Midbrain (tissue), 1 donor: ENCODE results near the gene CACNA1C.

Source experiments
- DNase-seq: peaks from one replicate; lab custom pipeline; 2025; lab: John Stamatoyannopoulos, UW

The CACNA1C gene

DNA sequence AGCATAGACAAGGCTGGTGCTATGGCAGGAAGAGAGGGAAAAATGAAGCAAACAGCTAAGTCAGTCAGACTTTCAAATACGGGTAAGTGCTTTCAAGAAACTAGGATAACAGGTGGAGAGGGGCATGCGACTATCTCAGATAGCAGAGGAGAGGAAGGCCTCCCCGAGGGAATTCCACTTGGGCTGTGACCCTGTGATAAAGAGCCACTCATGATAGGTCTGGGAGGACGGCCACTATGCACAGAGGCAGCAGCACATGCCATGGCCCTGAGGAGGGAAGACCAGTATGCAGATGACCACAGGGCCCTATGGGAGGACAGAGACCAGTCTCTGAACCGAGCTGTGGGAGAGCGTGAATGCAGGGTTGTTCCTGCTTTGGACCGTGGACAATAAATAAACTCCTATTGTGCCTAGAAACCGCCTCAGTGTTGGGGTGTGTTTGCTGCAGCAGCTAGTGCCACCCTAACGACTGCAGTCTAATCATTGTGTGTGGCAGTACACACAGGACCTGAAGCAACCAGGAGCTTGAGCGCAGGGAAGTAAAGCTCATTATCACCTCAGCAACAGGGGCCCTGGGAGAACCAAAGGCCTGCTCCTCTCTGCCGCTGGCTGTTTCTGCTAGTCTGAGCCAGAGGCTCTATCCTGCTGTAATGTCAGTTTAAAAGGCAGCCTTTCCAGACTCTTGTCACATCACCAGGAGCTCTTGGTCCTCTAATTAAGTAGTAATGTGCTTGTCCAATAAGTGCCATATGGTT lies 119.1 kb downstream of the CACNA1C start:
- no peak for DNase-seq

DNA sequence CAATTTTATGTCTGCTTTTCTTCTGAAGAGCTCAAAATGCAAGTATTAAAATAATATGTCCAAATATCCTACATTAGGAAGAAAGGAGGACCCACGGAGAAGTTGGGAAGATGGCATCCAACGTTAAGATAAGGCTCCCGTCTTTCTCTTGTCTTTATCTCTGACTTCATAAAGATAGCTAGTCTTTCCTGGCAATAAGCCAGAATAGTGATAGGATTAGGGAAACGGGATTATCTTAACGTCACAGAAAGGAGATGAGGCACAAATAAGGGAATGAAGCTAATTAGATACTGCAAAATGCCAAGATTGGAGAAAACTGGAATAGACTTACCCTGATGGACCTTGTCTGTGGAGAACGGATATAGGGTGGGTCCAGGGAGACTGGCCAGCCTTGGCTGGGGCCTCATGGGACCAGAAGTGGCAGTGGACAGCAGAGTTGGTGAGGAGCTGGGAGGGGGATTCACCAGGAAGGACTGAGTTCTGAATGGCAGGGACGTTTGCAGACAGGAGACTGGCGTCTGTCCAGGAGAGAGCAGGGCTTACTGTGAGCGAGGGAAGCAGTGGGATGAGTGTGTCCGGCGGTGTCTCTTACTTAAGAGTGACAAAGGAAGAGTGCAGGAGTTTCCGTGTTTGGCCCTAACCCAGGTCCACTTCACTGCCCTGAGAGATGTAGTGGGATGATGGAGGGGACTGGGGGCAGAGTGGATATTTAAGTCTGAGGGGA lies 119.9 kb downstream of the CACNA1C start:
- DNase-seq, result no peak

DNA sequence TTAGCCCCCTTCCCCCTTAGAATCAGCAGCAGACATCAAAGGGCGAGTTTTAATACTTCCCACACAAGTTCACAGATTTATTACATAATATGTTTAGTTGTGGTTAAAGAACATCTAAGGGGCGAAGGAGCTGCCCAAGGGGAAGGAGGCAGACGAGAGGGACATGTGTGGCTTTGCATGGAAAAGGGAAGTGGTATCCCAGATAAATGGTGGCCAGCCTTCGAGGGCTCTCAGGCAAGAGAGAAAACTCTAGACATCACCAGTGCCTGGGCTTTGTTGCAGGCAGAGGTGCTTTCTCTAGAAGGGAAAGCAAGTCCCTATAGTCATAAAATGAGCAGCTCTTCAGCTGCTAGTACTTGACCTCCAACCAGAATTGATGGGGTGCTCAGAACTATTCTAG lies 121.2 kb downstream of the CACNA1C start:
- DNase-seq, result no peak

DNA sequence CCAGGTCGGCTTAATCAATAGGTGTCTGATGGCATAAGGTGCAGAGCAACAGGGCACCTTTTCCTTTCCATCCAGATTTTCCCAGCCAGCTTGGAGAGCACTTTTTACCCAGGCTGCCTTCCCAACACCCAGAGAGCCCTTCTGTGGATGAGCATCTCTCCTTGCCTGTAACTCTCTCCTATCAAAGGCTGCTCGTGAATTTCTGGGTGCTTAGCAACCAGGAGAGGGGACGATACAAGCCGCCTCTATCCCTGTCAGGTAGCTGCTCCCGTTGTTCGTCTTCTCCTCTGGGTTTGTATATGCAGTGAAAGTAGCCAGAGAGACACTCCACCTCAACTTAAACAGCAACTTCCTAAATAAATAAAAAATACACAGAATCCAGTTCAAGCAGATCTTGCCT lies 124.2 kb downstream of the CACNA1C start:
- DNase-seq, result no peak

DNA sequence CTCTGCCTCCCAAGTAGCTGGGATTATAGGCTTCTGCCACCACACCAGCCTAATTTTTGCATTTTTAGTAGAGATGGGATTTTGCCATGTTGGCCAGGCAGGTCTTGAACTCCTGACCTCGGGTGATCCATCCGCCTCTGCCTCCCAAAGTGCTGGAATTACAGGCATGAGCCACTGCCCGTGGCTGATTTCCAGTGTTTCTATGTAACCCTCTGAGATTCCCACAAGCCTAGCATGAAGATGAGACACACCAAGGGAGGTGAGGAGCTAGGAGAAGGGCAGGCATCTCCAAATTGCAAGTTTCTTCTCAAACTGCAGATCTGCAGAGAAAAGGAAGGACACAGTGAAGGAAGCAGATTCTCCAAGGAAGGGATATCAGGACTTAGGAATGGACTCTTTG lies 125.0 kb downstream of the CACNA1C start:
- DNase-seq, result no peak

DNA sequence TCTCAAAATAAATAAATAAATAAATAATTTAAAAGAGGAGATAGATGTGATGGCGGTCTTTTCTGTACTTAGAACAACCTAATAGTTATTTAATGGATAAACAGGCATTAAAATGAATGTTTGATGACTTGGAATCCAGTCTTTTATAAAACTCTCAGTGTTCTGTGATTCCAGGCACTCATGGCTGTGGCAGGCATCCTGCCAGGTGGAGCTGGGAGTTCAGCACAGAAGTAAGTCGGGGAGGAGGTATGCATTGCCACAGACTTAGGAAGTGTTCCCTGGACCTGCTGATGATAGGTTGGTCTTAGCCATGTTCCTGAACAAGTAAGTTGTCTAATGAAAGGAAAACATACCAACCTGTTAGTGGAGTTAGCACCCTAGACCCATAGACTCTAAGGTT lies 126.3 kb downstream of the CACNA1C start:
- no peak for DNase-seq

DNA sequence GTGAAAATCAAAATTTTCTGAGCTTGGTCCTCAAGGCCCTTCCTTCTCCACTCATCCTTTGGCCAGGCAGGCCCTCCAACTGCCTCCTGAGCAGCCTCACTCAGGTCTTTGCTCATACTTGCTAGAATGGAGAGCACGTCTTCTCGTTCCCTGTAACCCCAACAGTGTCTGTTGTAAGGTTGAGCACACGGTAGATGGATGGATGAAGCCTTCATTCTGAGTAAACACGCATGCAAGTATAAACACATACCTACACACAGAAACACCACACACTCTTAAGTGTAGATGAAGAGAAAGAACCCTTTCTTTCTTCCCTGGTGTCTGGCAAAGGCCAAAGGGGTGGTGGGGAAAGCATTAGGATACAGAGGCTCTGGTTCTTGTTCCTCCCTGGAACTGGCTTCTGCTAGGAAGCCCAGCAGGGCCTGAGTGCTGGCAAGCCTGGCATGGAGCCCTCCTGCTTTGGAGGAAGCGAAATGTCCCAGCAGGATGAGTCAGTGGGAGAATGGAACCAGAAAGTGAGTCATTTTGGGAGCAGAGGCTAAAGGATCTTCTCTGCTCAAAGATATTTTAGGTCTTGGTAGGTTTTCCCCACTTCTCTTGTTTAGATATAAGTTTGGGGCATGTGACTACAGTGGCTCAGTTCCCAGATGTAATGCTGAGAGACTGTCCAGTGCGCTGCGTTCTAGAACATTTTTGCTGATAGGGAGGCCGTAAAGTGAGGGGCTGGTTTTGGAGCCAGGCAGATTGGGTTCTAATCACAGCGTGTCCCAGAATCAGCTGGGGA lies 127.4 kb downstream of the CACNA1C start:
- DNase-seq, result no peak

DNA sequence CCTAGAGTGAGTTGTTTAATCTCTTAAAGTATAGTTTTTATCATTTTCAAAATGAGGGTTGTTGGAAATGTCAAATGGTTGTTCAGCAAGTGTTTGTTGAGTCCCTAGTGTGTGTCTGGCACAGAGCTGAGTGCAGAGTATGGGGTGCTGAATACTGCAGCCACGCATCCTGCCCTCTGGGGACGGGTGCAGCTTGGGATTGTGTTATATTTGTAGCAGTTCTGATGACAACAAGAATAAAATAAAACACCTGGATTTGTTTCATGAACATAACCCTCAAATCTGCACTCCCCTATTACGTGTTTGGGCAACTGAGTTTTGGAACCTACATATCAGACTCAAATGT lies 127.9 kb downstream of the CACNA1C start:
- DNase-seq, result no peak

DNA sequence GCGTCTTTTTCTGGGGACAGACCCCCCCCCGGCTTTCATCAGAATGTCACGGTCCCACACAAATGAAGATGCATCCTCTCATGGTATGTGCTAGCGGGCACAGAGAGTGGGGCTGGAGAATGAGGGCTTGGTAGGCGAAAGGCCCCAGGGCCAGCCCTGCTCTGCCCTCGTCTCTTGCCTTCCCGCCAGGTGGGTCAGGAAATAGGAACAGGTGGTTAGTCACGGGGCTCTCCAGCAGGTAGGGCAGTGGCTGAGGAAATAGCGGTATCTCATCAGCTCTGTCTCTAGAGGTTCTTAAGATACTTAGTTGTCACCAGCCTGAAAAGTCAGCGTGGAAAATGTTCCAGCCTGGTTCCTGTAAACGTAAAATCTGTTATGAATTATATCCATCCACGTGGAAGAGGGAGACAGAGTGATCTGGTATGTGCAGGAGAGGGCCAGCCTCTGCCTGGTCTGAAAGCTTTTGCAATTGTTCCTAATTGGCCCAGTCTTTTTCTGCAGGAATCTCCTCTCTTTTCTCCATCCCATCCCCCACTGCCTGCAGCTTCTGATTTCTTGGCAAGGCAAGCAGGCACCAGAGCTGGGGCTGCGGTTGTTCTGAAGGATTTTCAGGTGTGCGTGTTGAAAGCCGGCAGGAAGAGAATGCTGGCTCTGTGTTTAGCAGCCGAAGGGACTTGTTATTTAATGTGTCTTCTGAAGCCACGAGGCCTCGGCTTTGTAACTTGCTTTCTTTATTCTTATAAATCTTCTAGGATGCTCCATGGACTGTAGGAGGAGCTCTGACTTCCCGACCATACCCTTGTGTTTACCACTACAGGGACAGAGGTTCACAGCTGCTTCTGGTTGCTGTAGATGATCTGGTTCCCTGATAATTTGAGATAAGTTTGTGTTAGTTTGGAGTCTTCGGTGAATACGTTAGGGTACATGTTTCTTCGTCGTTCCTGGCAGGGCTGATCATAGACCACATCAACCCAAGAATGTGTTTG lies 131.1 kb downstream of the CACNA1C start:
- peak; percentile 35 for DNase-seq

DNA sequence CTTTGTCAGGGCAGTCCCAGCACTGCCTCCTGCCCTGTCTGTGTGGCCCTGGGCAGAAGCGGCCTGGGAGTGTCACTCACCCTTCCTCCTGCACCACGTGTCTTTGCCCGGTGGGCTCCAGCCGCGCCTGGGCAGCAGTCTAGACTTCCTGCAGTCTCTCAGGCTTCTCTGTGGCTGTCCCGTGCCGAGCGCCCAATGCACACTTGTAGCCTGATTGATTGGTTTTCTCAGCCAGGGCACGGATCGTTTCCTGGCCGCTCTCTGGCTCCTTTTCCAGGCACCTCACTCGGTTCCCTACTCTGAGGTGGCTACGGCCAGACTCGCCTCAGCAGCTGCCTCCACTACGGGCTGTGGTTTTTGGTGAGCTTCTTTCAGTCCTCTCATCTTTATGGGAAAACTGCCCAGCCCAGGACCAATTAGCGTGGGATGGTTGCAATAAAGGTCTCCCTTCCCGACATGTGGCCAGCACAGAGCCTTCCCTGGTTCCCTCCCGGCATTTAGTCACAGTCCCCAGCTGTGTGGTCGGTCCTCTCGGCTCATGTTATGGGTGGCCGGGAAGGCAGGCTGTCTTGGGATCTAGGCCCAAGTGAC lies 133.1 kb downstream of the CACNA1C start:
- DNase-seq, result no peak

DNA sequence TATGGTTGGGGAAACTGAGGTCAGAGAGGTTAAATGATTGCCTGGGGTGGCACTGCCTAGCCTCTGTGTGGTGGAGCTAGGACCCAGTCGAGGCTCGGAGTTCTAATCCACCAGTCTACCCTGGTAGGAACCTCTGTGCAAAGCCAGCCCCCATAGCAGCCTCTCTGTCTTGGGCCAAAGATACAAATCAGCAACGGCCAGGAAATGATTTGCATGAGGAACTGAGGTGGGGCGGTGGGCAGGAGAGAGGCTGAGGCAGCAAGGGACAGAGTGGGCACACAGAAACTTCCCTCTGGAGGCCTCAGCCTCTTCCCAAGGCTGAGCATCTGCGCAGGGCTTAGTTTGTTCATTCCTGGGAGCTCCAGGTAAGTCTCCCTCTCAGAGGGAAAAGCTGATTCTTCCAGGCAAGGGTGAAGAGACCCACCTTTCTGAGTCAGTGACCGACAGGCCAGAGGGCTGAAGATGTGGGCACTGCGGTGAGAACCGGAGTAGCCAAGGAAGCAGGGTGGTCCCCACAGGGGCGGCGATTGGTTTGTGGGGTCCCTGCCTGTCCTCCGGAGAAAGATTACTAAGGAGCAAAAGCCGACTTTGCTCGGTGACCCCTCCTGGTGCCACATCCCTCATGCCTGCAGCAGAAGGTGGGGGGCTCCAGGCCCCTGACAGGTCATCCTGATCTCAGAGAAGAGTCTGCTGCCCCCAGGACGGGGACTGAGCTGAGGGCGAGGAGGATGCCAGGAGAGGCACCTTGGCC lies 134.6 kb downstream of the CACNA1C start:
- no peak for DNase-seq

DNA sequence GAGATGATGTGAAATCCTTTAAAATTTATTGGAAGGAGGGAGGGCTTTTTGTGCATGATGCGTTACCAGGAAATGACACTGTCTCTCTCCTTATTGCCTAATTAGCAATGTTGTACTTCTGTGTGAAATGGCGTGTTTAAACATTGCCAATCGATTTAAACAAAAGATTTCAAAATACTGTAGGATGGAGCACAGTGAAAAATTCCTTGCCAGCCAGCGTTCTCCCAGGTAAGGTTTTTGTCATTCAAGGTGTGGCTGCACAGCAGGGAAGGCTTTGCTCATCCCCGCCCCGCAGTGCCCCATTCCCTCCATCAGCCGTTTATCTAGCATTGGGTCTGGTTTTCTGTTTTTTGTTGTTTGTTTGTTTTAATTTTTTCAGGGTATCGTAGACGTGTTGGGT lies 137.3 kb downstream of the CACNA1C start:
- no peak for DNase-seq

DNA sequence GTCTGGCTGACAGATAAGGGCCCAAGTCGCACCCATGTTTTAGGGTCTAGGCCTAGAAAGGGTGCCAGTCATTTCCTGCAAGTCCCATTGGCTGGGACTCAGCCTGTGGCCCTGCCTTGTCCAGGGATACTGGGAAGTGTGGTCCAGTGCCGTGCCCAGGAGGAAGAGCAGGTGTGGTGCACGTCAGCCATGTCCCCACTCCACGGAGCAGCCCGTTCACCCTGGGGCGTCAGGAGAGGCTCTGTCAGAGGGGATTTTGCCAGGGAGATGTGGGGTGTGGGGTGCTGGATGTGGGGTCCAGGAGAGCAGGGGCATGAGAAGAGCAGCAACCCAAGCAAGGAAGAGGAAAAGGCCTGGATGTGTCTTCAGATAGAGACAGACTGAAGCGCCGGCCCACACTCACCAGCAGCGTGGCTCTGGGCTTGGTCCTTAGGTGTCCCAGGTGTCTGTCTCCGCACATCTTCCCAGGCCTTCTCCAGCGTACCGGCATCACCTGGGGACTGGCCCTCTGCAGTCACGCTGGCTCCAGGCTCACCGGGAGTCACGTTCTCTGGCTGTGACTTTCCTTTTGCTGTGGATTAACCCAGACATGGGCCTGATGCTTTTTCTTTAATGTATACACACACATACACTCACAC lies 138.2 kb downstream of the CACNA1C start:
- DNase-seq, result no peak

DNA sequence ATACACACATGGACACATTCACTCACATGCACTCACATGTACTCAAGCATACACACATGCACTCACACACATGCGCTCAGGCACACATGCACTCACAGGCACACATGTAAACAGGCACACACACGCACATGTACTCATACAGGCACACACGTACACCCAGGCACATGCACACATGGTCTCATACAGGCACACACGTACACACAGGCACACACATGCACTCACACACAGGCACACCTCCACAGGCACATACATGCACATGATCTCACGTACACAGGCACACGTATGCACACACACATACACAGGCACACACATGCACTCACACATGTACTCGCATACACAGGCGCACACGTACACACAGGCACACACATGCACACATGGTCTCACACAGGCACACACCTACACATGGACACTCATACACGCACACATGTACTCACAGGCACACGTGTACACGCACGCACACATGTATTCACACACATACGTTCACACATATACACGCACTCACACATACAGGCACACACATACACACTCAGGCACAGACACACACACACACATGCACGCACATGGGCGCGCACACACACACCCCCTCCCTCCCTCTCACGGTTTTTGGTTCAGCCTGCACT lies 138.9 kb downstream of the CACNA1C start:
- DNase-seq, result no peak

DNA sequence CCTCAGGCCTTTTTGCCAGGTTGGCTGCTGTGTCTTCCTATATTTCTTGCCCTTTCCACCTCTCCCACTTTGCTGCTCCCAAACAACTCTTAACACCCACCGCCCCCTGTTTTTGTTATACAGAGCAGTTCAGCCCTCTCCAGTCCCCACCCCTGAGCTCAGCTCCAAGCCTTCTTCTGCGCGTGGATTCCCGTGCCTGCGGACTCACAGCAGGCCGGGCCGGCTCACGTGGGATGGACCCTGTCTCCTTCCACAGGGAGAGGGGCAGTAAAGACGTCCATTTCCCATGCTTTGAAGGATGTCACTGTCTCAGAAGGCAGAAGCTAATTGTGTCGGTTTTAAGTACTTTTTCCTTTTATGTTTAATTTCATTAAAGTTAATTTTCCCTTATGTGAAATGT lies 139.4 kb downstream of the CACNA1C start:
- DNase-seq, result no peak

DNA sequence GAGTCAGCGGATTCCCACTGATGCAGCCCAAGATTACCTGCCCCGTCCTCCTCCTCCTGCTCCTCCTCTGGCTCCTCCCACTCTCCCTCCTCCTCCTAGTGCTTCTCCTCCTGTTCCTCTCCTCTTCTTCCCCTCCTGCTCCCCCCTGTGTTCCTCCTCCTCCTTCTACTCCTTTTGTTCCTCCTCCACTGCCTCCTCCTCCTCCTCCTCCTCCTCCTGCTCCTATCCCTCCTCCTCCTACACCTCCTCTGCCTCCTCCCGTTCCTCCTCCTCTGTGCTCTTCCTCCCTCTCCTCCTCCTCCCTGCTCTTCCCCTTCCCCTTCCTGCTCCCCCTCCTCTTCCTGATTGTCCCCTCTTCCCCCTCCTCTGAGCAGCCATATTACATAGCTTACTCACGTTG lies 141.3 kb downstream of the CACNA1C start:
- DNase-seq, result no peak

DNA sequence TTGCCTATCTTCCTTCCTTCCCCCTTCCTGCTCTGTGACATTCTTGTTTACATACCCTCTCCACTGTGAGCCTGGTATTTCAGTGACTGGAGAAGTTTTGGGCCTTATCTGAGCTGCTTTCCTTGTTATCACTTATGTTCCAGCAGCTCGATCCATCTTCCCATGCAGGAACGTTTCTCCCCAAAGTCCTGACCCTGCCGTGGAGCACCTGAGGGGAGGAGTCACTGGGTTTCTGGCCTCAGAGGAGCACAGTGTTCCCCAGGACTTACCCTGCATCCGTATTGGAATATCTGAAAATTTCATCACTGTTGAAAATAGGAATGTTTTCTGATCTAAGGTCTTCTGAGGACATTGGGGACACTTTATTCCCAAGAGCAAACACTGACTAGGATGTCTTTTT lies 141.8 kb downstream of the CACNA1C start:
- DNase-seq, result no peak

DNA sequence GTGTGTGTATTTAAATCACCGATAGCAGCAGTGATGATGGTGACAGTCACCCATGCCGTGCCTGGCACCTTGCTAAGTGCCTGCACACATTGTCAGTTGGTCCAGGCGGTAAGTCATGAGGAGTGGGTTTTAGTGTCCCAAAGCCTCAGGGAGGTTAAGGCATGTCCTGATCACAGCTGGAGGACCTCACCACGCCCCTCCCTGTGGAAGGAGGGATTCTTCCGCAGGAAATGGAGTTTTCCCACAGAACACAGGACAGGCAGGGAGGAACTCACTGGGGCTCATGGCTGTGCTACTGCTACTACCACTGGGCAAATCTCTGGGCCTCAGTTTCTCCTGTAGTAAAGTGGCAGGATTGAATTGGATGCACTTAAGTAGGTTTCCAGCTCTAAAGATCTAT lies 142.3 kb downstream of the CACNA1C start:
- no peak for DNase-seq

DNA sequence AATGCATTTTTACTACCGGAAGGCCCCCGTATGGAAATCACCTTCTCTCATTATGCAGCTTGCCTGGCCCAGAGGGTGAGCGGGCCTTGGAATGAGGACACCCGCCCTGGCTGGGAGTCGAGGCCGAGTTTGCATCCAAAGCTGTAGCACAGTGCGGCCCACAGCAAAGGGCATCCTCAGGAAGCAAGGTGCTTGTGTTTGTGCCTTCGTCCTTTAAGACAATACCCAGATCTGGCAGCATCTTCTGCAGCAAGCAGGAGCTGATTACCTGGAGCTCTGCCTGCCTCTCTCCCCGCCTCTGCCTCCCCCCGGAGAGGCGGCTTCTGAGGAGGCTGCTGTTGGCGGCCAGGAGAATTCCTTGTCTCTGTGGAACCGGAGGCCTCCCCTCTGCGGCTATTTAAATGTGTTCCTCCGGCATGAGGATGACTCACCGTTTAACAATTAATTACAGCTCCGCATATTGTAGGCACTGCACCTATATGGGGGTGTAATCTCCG lies 145.3 kb downstream of the CACNA1C start:
- no peak for DNase-seq

DNA sequence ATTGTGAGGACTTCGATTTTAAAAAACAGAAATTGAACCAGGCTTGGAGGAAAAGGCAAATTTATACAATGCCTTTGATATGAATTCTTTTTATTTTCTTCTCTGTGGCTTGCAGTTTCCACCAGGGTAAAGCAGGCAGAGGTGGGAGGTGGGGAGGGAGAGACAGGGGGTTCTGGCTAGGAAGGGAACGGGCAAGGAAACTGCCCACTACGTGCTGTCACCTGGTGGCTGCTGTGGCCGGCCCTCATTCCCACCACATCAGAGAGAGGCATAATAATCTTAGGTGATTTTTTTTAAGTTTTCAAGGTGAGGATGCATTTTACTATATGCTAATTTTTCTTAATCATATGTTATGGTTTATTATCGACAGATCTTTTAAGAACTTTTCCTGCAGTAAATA lies 145.8 kb downstream of the CACNA1C start:
- DNase-seq, result no peak
